OCI-LY3 (cell line): ENCODE results near the gene TEX47.

Source experiments
- EZH2phosphoT487 ChIP-seq: fragments of 200-600 bp; shearing (Covaris generic); IDR thresholded peaks from 2 replicates; pipeline ENCODE4 v1.6.1; 2018; ENCODE audit warnings: antibody characterized with exemption, mixed run types, low read depth
- TF ChIP-seq, protein P1 (sequence below): fragments of 200-600, 300-600 bp; sonication (generic); IDR thresholded peaks from 2 replicates; pipeline ENCODE4 v1.5.1; 2014; ENCODE audit warnings: antibody characterized with exemption, low read length, low read depth

DNA sequence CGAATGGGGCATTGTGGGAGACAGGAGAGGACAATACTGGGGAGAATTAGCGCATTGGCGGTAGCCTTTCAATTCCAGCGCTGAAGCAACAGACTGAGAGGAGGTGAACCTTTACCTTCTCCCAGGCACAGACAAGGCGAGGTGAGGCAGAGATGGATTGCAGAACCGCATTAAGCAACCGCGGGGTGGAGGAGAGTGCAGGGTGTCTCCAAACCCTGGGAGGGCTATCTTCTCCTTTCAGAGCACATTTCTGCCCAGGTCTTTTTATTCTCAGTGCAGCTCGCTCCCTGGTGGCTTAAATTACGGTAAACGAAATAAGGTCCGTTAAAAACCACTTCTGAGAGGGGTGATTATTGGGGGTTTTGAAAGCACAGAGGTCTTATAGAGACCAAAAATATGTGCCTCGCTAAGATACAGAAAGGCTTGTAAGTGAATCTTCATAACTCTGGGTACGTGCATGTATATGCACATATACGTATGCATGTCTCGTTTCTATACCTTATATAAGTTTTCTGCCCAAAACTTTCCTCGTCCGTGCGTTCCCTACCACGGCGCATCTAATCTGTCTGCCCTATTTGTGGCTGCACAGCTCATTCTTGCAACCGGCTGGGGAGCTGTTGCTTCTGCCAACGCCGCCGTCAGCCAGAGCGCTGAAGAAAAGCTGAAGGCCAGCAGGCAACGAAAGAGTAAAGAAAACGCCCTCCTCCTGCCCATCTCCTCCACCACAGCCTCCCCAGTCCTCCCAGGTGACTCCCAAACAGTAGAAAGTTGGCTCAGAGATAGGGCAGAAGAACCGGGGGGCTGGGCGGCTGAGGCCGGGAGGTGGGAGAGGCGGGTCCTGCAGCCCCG is 36.9 kb downstream of the TEX47 start:
- TF ChIP-seq, protein P1, sequence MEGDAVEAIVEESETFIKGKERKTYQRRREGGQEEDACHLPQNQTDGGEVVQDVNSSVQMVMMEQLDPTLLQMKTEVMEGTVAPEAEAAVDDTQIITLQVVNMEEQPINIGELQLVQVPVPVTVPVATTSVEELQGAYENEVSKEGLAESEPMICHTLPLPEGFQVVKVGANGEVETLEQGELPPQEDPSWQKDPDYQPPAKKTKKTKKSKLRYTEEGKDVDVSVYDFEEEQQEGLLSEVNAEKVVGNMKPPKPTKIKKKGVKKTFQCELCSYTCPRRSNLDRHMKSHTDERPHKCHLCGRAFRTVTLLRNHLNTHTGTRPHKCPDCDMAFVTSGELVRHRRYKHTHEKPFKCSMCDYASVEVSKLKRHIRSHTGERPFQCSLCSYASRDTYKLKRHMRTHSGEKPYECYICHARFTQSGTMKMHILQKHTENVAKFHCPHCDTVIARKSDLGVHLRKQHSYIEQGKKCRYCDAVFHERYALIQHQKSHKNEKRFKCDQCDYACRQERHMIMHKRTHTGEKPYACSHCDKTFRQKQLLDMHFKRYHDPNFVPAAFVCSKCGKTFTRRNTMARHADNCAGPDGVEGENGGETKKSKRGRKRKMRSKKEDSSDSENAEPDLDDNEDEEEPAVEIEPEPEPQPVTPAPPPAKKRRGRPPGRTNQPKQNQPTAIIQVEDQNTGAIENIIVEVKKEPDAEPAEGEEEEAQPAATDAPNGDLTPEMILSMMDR, result no peak
- no peak for TF ChIP-seq EZH2phosphoT487
